GM23338 (cell line): ENCODE measurements around the gene MALRD1. TPM values are rescaled to one million over a fixed set of nuclear protein-coding genes. Genes with fewer than 3 reads are reported as not detected.

ENCODE experiments used
- ATAC-seq: fragments of 200-7000 bp; cut with Tn5 transposase; 3 replicates; pipeline ENCODE4 v1.9.1; 2020
- DNase-seq: peaks from one replicate; pipeline ENCODE4 v3.0.0-alpha.2; 2015; ENCODE audit warnings: low spot score
- H2AFZ ChIP-seq: fragments of 200-600 bp; sonication (generic); 2 replicates; pipeline ENCODE4 v1.8.0; 2016; ENCODE audit warnings: antibody characterized with exemption, mild to moderate bottlenecking, moderate library complexity
- H3F3A ChIP-seq: fragments of 200-600 bp; sonication (generic); replicated peaks from 2 replicates; pipeline ENCODE4 v1.8.0; 2017; ENCODE audit warnings: antibody characterized with exemption, mixed run types, low read depth
- H3K27ac ChIP-seq: fragments of 200-600 bp; sonication (generic); 2 replicates; pipeline ENCODE4 v1.6.1; 2016; ENCODE audit warnings: low read depth
- H3K27me3 ChIP-seq: fragments of 200-600 bp; sonication (generic); 2 replicates; pipeline ENCODE4 v1.8.0; 2016; ENCODE audit warnings: mild to moderate bottlenecking, mixed run types, moderate library complexity; ENCODE audit not compliant: insufficient read depth
- H3K36me3 ChIP-seq: fragments of 200-600 bp; sonication (generic); 2 replicates; pipeline ENCODE4 v1.8.0; 2016; ENCODE audit warnings: mild to moderate bottlenecking; ENCODE audit not compliant: insufficient read depth
- H3K4me1 ChIP-seq: fragments of 200-600 bp; sonication (generic); 2 replicates; pipeline ENCODE4 v1.8.0; 2016; ENCODE audit warnings: mild to moderate bottlenecking, moderate library complexity; ENCODE audit not compliant: insufficient read depth
- H3K4me2 ChIP-seq: fragments of 200-600 bp; sonication (generic); 2 replicates; pipeline ENCODE4 v1.7.1; 2017; ENCODE audit warnings: mixed run types
- H3K4me3 ChIP-seq: fragments of 200-600 bp; sonication (generic); 2 replicates; pipeline ENCODE4 v1.6.1; 2016; ENCODE audit warnings: mixed run types
- H3K79me2 ChIP-seq: fragments of 200-600 bp; sonication (generic); replicated peaks from 2 replicates; pipeline ENCODE4 v1.8.0; 2017; ENCODE audit warnings: mild to moderate bottlenecking; ENCODE audit not compliant: insufficient read depth
- H3K9me2 ChIP-seq: fragments of 200-600 bp; sonication (generic); 2 replicates; pipeline ENCODE4 v1.8.0; 2017; ENCODE audit not compliant: insufficient read depth
- H4K20me1 ChIP-seq: fragments of 200-600 bp; sonication (generic); replicated peaks from 2 replicates; pipeline ENCODE4 v1.8.0; 2017; ENCODE audit warnings: mild to moderate bottlenecking; ENCODE audit not compliant: insufficient read depth
- H3K27ac Mint-ChIP-seq: 2 replicates; pipeline ENCODE4 v1.8.0; 2020; ENCODE audit warnings: inconsistent platforms, mild to moderate bottlenecking, moderate library complexity, mixed read lengths
- H3K27me3 Mint-ChIP-seq: 3 replicates; pipeline ENCODE4 v1.8.0; 2022; ENCODE audit warnings: low read depth, mild to moderate bottlenecking, moderate library complexity, mixed read lengths, inconsistent platforms; ENCODE audit not compliant: insufficient read depth, poor library complexity
- H3K36me3 Mint-ChIP-seq: 3 replicates; pipeline ENCODE4 v1.8.0; 2021; ENCODE audit warnings: low read depth, mild to moderate bottlenecking, inconsistent platforms, moderate library complexity, mixed read lengths
- H3K4me1 Mint-ChIP-seq: 3 replicates; pipeline ENCODE4 v1.8.0; 2020; ENCODE audit warnings: mild to moderate bottlenecking, inconsistent platforms, mixed read lengths
- H3K4me3 Mint-ChIP-seq: 3 replicates; pipeline ENCODE4 v1.8.0; 2021; ENCODE audit warnings: moderate library complexity, mild to moderate bottlenecking, inconsistent platforms, mixed read lengths
- H3K9me3 Mint-ChIP-seq: 3 replicates; pipeline ENCODE4 v1.8.0; 2020; ENCODE audit warnings: moderate library complexity, mild to moderate bottlenecking, inconsistent platforms, mixed read lengths
- CREB1 ChIP-seq: fragments of 250-450 bp; sonication (Bioruptor Pico); IDR thresholded peaks from 2 replicates; pipeline ENCODE4 v1.5.0; 2020; ENCODE audit warnings: low read depth, mild to moderate bottlenecking, moderate library complexity
- CTCF ChIP-seq, 2 experiments: fragments of 200-600 bp in 1 of 2; sonication (generic) in 1 of 2; conservative IDR thresholded peaks; 2 replicates each; pipeline versions ENCODE4 v1.5.1 to v1.6.1; 2016 to 2017; ENCODE audit warnings: antibody characterized with exemption in 2 of 2, low read depth in 2 of 2, mild to moderate bottlenecking in 2 of 2, moderate library complexity in 1 of 2
- ETS1 ChIP-seq: IDR thresholded peaks from 2 replicates; pipeline ENCODE4 v1.6.1; 2016; ENCODE audit warnings: antibody characterized with exemption
- EZH2 ChIP-seq: fragments of 200-600 bp; sonication (generic); IDR thresholded peaks from one replicate; pipeline ENCODE4 v1.8.0; 2017; ENCODE audit warnings: antibody characterized with exemption, mild to moderate bottlenecking, low read depth; ENCODE audit not compliant: unreplicated experiment
- EZH2phosphoT487 ChIP-seq: fragments of 200-600 bp; sonication (generic); IDR thresholded peaks from one replicate; pipeline ENCODE4 v1.8.1; 2018; ENCODE audit warnings: antibody characterized with exemption; ENCODE audit not compliant: unreplicated experiment
- JUNB ChIP-seq: IDR thresholded peaks from one replicate; pipeline ENCODE4 v1.6.1; 2016; ENCODE audit warnings: antibody characterized with exemption; ENCODE audit not compliant: unreplicated experiment
- NANOG ChIP-seq: IDR thresholded peaks from 2 replicates; pipeline ENCODE4 v1.6.1; 2016; ENCODE audit warnings: antibody characterized with exemption, borderline replicate concordance
- POLR2AphosphoS5 ChIP-seq: IDR thresholded peaks from 2 replicates; pipeline ENCODE4 v1.6.1; 2016; ENCODE audit warnings: antibody characterized with exemption, low read depth
- REST ChIP-seq: IDR thresholded peaks from one replicate; pipeline ENCODE4 v1.6.1; 2018; ENCODE audit warnings: antibody characterized with exemption; ENCODE audit not compliant: unreplicated experiment
- STAT1 ChIP-seq: IDR thresholded peaks from one replicate; pipeline ENCODE4 v1.6.1; 2016; ENCODE audit warnings: antibody characterized with exemption; ENCODE audit not compliant: unreplicated experiment
- ZNF114 ChIP-seq: fragments of 250-450 bp; sonication (Bioruptor Pico); IDR thresholded peaks from 2 replicates; pipeline ENCODE4 v1.5.0; 2020; ENCODE audit warnings: mild to moderate bottlenecking, moderate library complexity
- ZNF331 ChIP-seq: fragments of 250-450 bp; sonication (Bioruptor Pico); IDR thresholded peaks from 2 replicates; pipeline ENCODE4 v1.5.0; 2020; ENCODE audit warnings: low read depth, mild to moderate bottlenecking, moderate library complexity
- ZNF462 ChIP-seq: fragments of 250-450 bp; sonication (Bioruptor Pico); IDR thresholded peaks from 2 replicates; pipeline ENCODE4 v1.5.0; 2020; ENCODE audit warnings: mild to moderate bottlenecking, moderate library complexity
- polyA plus RNA-seq: library from polyadenylated mRNA; unstranded; fragments of >200 nt; fragmentation: Nextera tagmentation; extraction: Ambion mirVana; gene quantifications from 2 replicates; pipeline ENCODE4 v1.2.1, GENCODE V29; 2016
- total RNA-seq: library from RNA; depleted of rRNA; stranded (reverse); fragments of >200 nt; shearing (Covaris generic); gene quantifications from 2 replicates; pipeline ENCODE4 v1.2.3, GENCODE V29; 2014

The MALRD1 gene
- total and polyA plus RNA-seq, 2 experiments from 2014 or later = 0.42 to 1.9 TPM

- H3K27me3 ChIP-seq = no peaks in the 10 kb centered on the region
- no peaks in the 10 kb centered on the region for H3K27me3 Mint-ChIP-seq
- TF ChIP-seq EZH2phosphoT487 = no peak
- no peak for TF ChIP-seq ZNF462 (CRISPR knock-in tag)
- TF ChIP-seq CREB1 (CRISPR knock-in tag) = no peak
- no peak for TF ChIP-seq ZNF331 (CRISPR knock-in tag)
- TF ChIP-seq ETS1 = no peak
- TF ChIP-seq EZH2 = no peak
- no peak for TF ChIP-seq JUNB
- no peak for TF ChIP-seq REST
- TF ChIP-seq CTCF (conservative IDR thresholded peaks at IDR 0.05; ENCODE audit: low read depth in 2 of 2) = no peak
- TF ChIP-seq ZNF114 (CRISPR knock-in tag) = no peak
- no peak for TF ChIP-seq NANOG
- no peak for TF ChIP-seq STAT1
- TF ChIP-seq POLR2AphosphoS5 = no peak
- ATAC-seq = no peak
- H3K36me3 ChIP-seq = no peaks in the 10 kb centered on the region
- H3K4me3 ChIP-seq = no peak overlapping the region
- no peaks in the 10 kb centered on the region for H3K36me3 Mint-ChIP-seq
- no peaks in the 10 kb centered on the region for H3K9me2 ChIP-seq
- H3K4me3 Mint-ChIP-seq = no peak overlapping the region
- no peak overlapping the region for H3K27ac Mint-ChIP-seq
- no peak for DNase-seq
- no peaks in the 10 kb centered on the region for H3K4me1 Mint-ChIP-seq
- H3K4me2 ChIP-seq = no peak overlapping the region
- no peaks in the 10 kb centered on the region for H3K4me1 ChIP-seq
- H3K9me3 Mint-ChIP-seq = no peaks in the 10 kb centered on the region
- no peaks in the 10 kb centered on the region for H3F3A ChIP-seq
- H2AFZ ChIP-seq = no peak overlapping the region
- H3K27ac ChIP-seq = no peak overlapping the region
- H3K79me2 ChIP-seq = no peaks in the 10 kb centered on the region
- H4K20me1 ChIP-seq = no peaks in the 10 kb centered on the region
Observed at GRCh38 chr10:19256331-19256730, 207.7 kb downstream of the MALRD1 start.
